CD4-positive, alpha-beta T cell (primary cell): ENCODE measurements around the gene SNX33. TPM values are rescaled to one million over a fixed set of nuclear protein-coding genes. Genes with fewer than 3 reads are reported as not detected.

Experiments used
- ATAC-seq: fragments of 200-7000 bp; cut with Tn5 transposase; one replicate; pipeline ENCODE4 v1.10.0; 2022; ENCODE audit warnings: mild to moderate bottlenecking; ENCODE audit not compliant: poor library complexity
- CTCF ChIA-PET: fragments of 350-600 bp; sonication (Branson Sonifier 250); formaldehyde crosslinking; loops from one replicate; lab custom pipeline; 2021; ENCODE audit warnings: antibody characterized with exemption, inconsistent platforms; lab: Charles Lee
- POLR2A ChIA-PET: fragments of 350-600 bp; sonication (Branson Sonifier 250); formaldehyde crosslinking; loops from one replicate; lab custom pipeline; 2021; ENCODE audit warnings: antibody characterized with exemption, inconsistent platforms; lab: Charles Lee
- DNase-seq, 14 experiments: peaks; one replicate each; pipeline ENCODE4 v3.0.0-alpha.2; 2013 to 2020; ENCODE audit warnings: mixed read lengths in 2 of 14
- H3K27ac ChIP-seq, 2 donors: one replicate each; pipeline versions ENCODE4 v1.5.1 to v1.7.0; 2013; ENCODE audit warnings: low read length in 2 of 2, low read depth in 1 of 2, mild to moderate bottlenecking in 1 of 2
- H3K27me3 ChIP-seq, 2 experiments: 1 replicate in 1 of 2; 2 replicates in 1 of 2; pipeline versions ENCODE4 v1.6.1 to v1.7.0; 2013; ENCODE audit warnings: low read length in 2 of 2, control low read depth in 1 of 2, mild to moderate bottlenecking in 1 of 2, moderate library complexity in 1 of 2; ENCODE audit not compliant: insufficient read depth in 2 of 2, control insufficient read depth in 1 of 2
- H3K36me3 ChIP-seq: one replicate; pipeline ENCODE4 v1.6.1; 2013; ENCODE audit warnings: low read length, control low read depth; ENCODE audit not compliant: insufficient read depth
- H3K4me1 ChIP-seq: one replicate; pipeline ENCODE4 v1.6.1; 2013; ENCODE audit warnings: low read length, control low read depth; ENCODE audit not compliant: insufficient read depth
- H3K4me3 ChIP-seq: one replicate; pipeline ENCODE4 v1.5.1; 2013; ENCODE audit warnings: mild to moderate bottlenecking, low read length, moderate library complexity
- H3K9me3 ChIP-seq, 2 experiments: 1 replicate in 1 of 2; 2 replicates in 1 of 2; pipeline versions ENCODE4 v1.6.1 to v1.7.0; 2013; ENCODE audit warnings: low read length in 2 of 2, mild to moderate bottlenecking in 2 of 2, control low read depth in 1 of 2, moderate library complexity in 1 of 2; ENCODE audit not compliant: control insufficient read depth in 1 of 2, insufficient read depth in 1 of 2
- H3K27ac Mint-ChIP-seq: one replicate; pipeline ENCODE4 v1.8.0; 2020; ENCODE audit warnings: mixed read lengths
- H3K27me3 Mint-ChIP-seq: one replicate; pipeline ENCODE4 v1.8.0; 2021; ENCODE audit warnings: mixed read lengths
- H3K36me3 Mint-ChIP-seq: one replicate; pipeline ENCODE4 v1.8.0; 2021; ENCODE audit warnings: low read depth, mixed read lengths
- H3K4me1 Mint-ChIP-seq: one replicate; pipeline ENCODE4 v1.8.0; 2021; ENCODE audit warnings: low read depth, mixed read lengths
- H3K4me3 Mint-ChIP-seq: one replicate; pipeline ENCODE4 v1.8.0; 2020; ENCODE audit warnings: mild to moderate bottlenecking, mixed read lengths
- H3K9me3 Mint-ChIP-seq: one replicate; pipeline ENCODE4 v1.8.0; 2020; ENCODE audit warnings: mixed read lengths
- CTCF ChIP-seq: fragments of 200-600 bp; IDR thresholded peaks from one replicate; pipeline ENCODE4 v1.8.0; 2022; ENCODE audit warnings: antibody characterized with exemption, mild to moderate bottlenecking
- intact Hi-C, 2 experiments: fragments of 100-400 bp; cut with DNase I in 1 of 2; cut with micrococcal nuclease in 1 of 2; formaldehyde crosslinking; loops; one replicate each; pipeline versions ENCODE4 v1.15.1 to v1.9.0; 2023 to 2025; cut with DNase I, micrococcal nuclease
- total RNA-seq, 174 experiments: library from RNA in 2 of 174; stranded (reverse) in 2 of 174; gene quantifications; one replicate each; pipeline ENCODE4 v1.2.3 and lab custom pipeline; 2021 to 2026

The SNX33 gene
- total RNA-seq, 2 experiments from 2014 or later = 0.59 to 0.82 TPM

DNA sequence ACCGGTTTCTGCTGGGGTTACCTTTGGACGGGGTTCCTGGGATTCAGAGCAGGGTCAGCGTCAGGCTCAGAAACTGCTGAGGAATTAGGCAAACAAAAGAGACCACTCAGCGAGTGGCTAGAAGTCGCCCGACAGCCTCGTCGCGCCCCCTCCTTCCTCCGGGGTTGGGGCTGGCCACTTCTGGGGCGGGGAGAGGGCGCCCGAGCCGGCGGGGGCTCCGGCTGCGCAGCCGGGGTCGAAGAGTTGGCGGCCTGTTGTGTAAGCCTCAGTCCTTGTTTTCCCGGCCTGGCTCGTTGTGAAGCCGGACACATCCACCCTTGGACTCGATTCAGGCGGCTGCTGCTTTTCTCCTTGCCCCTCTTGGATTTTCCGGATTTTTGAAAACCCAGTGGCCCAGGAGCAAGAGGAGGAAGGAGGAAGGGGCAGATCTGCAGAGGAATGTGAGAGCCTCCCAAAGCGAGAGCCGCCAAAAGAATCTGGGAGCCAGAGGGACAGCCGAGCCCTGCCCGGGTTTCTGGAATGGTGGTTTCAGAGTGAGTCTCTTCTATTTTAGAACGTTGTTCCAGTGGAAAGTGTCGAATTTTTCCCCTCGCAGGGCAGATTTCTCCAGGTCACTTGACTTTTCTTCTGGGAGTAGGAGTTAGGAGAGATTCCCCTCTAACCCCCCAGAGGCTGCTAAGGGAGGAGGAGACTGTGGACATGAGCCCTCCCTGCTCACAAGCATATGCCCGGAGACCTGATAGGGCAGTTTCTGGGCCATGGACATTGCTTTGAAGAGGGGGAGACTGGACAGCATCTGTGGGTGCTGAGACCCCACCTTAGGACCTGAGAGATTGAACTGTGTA is 666 bp downstream of the SNX33 start:
- POLR2A ChIA-PET = interaction anchor here (1.1 to 2.9 kb wide), 13 partner anchors 8 to 301 kb away, joined by 3 to 31 read pairs (median 7); partner anchors contain the start of genes IMP3, MAN2C1, NEIL1 and PTPN9
- intact Hi-C loops = loop anchor here in 1 of 2 experiments (10.0 kb wide), 2 partner anchors 1034 to 1104 kb away; partner anchors contain the start of genes ARID3B and CLK3

GRCh38 chr15:75649045-75649761 is 1.5 kb downstream of the SNX33 start:
- H3K27ac Mint-ChIP-seq = peak overlapping the region; percentile 47
- no peaks in the 10 kb centered on the region for H3K36me3 Mint-ChIP-seq
- DNase-seq = no peak
- no peak for TF ChIP-seq CTCF
- Histone ChIP-seq H3K9me3 (no peaks in the 10 kb centered on the region), H3K36me3 (no peaks in the 10 kb centered on the region), H3K27me3 (no peaks in the 10 kb centered on the region), H3K4me3 (no peak overlapping the region), H3K4me1 (peaks cover 41% of the 10 kb centered on the region), H3K27ac (no peak overlapping the region)
- ChIA-PET CTCF (no interaction called here), POLR2A (interaction anchor here (1.3 kb wide), 1 partner anchor 9 kb away, joined by 4 read pairs; the partner anchor contains the start of gene IMP3)
- H3K4me3 Mint-ChIP-seq = peak overlapping the region; percentile 86
- no peaks in the 10 kb centered on the region for H3K9me3 Mint-ChIP-seq
- peaks cover 31% of the 10 kb centered on the region for H3K4me1 Mint-ChIP-seq
- ATAC-seq = no peak
- no peaks in the 10 kb centered on the region for H3K27me3 Mint-ChIP-seq
- intact Hi-C loops = loop anchor here in 1 of 2 experiments (10.0 kb wide), 2 partner anchors 1034 to 1104 kb away; partner anchors contain the start of genes ARID3B and CLK3

More for the DNA sequence above, 666 bp downstream of the SNX33 start:
- TF ChIP-seq CTCF = no peak
- Histone ChIP-seq H3K27me3 (no peaks in the 10 kb centered on the region), H3K36me3 (no peaks in the 10 kb centered on the region), H3K4me3 (peak overlapping the region; percentile 84), H3K4me1 (peaks cover 41% of the 10 kb centered on the region), H3K9me3 (no peaks in the 10 kb centered on the region), H3K27ac (no peak overlapping the region)
- H3K36me3 Mint-ChIP-seq = no peaks in the 10 kb centered on the region
- H3K4me1 Mint-ChIP-seq = peaks cover 31% of the 10 kb centered on the region
- H3K27ac Mint-ChIP-seq = no peak overlapping the region
- DNase-seq (no peak), ATAC-seq (peak; percentile 18)
- H3K9me3 Mint-ChIP-seq = no peaks in the 10 kb centered on the region
- no peaks in the 10 kb centered on the region for H3K27me3 Mint-ChIP-seq
- H3K4me3 Mint-ChIP-seq = peak overlapping the region; percentile 86
- CTCF ChIA-PET = interaction anchor here (0.6 to 1.7 kb wide), 4 partner anchors 10 to 140 kb away, joined by 3 to 6 read pairs (median 4); partner anchors contain the start of gene PTPN9

DNA sequence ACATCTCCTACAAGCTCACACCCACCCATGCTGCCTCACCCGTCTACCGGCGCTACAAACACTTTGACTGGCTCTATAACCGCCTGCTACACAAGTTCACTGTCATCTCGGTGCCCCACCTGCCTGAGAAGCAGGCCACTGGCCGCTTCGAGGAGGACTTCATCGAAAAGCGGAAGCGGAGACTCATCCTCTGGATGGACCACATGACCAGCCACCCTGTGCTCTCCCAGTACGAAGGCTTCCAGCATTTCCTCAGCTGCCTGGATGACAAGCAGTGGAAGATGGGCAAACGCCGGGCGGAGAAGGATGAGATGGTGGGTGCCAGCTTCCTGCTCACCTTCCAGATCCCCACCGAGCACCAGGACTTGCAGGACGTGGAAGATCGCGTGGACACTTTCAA is 2.1 kb downstream of the SNX33 start:
- POLR2A ChIA-PET = interaction anchor here (1.3 kb wide), 2 partner anchors 10 to 24 kb away, joined by 3 to 4 read pairs; partner anchors contain the start of genes IMP3 and SNUPN
- ATAC-seq (no peak), DNase-seq (no peak)
- no peak for TF ChIP-seq CTCF
- no peak overlapping the region for H3K27ac ChIP-seq
- H3K4me3 ChIP-seq = no peak overlapping the region
- CTCF ChIA-PET = no interaction called here
- H3K9me3 ChIP-seq = no peaks in the 10 kb centered on the region
- no peaks in the 10 kb centered on the region for H3K36me3 ChIP-seq
- no peaks in the 10 kb centered on the region for H3K9me3 Mint-ChIP-seq
- peak overlapping the region; percentile 86 for H3K4me3 Mint-ChIP-seq
- no peaks in the 10 kb centered on the region for H3K27me3 Mint-ChIP-seq
- intact Hi-C loops = loop anchor here in 1 of 2 experiments (10.0 kb wide), 2 partner anchors 1035 to 1105 kb away; partner anchors contain the start of genes ARID3B and CLK3
- no peaks in the 10 kb centered on the region for H3K36me3 Mint-ChIP-seq
- peaks cover 41% of the 10 kb centered on the region for H3K4me1 ChIP-seq
- H3K27ac Mint-ChIP-seq = peak overlapping the region; percentile 47
- H3K27me3 ChIP-seq = no peaks in the 10 kb centered on the region
- peaks cover 31% of the 10 kb centered on the region for H3K4me1 Mint-ChIP-seq
